HL-60 (cell line): Measurements from ENCODE around the gene COL4A3.
"Not testable (repeated sequence)": the region's sequence is repeated elsewhere in the genome, so short reads cannot be mapped to it uniquely, and the experiment has no call there.

Experiments
- DNase-seq, 2 experiments: peaks; one replicate each; pipeline ENCODE4 v3.0.0-alpha.2; 2010 to 2020; ENCODE audit warnings: low read depth in 1 of 2, low spot score in 1 of 2
- H3K27ac ChIP-seq: fragments of 250-450 bp; sonication (Bioruptor Pico); replicated peaks from 2 replicates; pipeline ENCODE4 v1.5.1; 2020; ENCODE audit warnings: mild to moderate bottlenecking, moderate library complexity
- H3K27me3 ChIP-seq: fragments of 250-450 bp; sonication (Bioruptor Pico); 2 replicates; pipeline ENCODE4 v1.5.1; 2021; ENCODE audit warnings: mild to moderate bottlenecking, moderate library complexity; ENCODE audit not compliant: insufficient read depth, poor library complexity, severe bottlenecking
- H3K4me3 ChIP-seq: replicated peaks from 2 replicates; pipeline ENCODE4 v1.5.1; 2011; ENCODE audit warnings: mild to moderate bottlenecking, control low read depth, low read length; ENCODE audit not compliant: insufficient read depth
- GABPA ChIP-seq: IDR thresholded peaks from 2 replicates; pipeline ENCODE4 v1.6.1; 2012; ENCODE audit warnings: low read depth
- POLR2AphosphoS5 ChIP-seq: IDR thresholded peaks from 2 replicates; pipeline ENCODE4 v1.6.1; 2012; ENCODE audit warnings: low read depth
- SPI1 ChIP-seq: IDR thresholded peaks from 2 replicates; pipeline ENCODE4 v1.6.1; 2012; ENCODE audit warnings: low read depth, mild to moderate bottlenecking, borderline replicate concordance
- TF ChIP-seq, protein P1 (sequence below): IDR thresholded peaks from one replicate; pipeline ENCODE4 v1.5.1; 2011; ENCODE audit warnings: low read length, control low read depth, inconsistent platforms; ENCODE audit not compliant: insufficient read depth
- TF ChIP-seq, protein P2 (sequence below): IDR thresholded peaks from 2 replicates; pipeline ENCODE4 v1.6.1; 2012; ENCODE audit warnings: low read depth; ENCODE audit not compliant: insufficient replicate concordance

COL4A3 gene

DNA sequence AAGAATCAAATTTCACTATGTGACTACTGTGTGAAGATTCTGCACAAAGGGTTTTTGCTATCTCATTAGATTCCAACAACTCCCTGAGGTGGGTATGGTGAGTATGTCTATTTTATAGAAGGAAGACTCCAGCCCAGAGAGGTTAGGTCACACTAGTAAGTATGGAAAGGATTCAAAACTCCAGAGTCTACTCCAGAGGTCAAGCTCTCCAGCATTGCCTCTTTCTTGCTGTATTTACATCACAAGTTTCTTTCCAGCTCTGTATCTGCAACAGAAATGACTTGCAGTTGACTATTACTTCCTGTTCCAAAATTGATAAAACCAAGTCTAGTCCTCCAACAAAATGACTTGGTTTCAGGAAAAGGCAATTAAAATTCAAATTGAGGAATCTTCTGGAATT, 2.5 kb upstream of the COL4A3 start:
- no peak for TF ChIP-seq SPI1
- TF ChIP-seq, protein P1, sequence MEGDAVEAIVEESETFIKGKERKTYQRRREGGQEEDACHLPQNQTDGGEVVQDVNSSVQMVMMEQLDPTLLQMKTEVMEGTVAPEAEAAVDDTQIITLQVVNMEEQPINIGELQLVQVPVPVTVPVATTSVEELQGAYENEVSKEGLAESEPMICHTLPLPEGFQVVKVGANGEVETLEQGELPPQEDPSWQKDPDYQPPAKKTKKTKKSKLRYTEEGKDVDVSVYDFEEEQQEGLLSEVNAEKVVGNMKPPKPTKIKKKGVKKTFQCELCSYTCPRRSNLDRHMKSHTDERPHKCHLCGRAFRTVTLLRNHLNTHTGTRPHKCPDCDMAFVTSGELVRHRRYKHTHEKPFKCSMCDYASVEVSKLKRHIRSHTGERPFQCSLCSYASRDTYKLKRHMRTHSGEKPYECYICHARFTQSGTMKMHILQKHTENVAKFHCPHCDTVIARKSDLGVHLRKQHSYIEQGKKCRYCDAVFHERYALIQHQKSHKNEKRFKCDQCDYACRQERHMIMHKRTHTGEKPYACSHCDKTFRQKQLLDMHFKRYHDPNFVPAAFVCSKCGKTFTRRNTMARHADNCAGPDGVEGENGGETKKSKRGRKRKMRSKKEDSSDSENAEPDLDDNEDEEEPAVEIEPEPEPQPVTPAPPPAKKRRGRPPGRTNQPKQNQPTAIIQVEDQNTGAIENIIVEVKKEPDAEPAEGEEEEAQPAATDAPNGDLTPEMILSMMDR: no peak
- Histone ChIP-seq H3K27ac (no peak overlapping the region), H3K27me3 (peaks cover 31% of the 10 kb centered on the region)

DNA sequence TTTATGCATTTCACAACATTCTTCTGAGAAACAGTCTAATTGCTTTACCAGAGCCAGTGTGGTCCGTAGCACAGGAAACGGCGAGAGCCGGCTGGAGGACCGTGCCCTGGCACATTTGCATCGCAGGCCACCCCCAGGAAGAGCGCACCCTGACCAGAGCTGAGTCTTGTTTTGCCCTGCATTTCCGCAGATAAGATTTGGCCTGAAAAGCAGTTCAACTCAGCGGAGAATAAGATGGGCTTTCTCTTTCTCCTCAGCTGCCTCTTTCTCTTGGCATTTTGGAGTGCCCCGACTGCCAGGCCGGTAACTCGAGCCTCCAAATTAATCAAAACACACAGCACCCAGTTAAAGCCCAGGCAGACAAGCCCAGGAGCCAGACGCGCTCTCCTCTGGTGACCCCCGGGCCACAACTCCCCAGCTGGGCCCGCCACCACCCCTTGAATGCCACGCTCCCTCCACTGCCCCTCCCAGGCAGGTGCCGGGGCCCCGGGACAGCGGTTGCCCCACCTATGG, 883 bp upstream of the COL4A3 start:
- TF ChIP-seq, protein P2, sequence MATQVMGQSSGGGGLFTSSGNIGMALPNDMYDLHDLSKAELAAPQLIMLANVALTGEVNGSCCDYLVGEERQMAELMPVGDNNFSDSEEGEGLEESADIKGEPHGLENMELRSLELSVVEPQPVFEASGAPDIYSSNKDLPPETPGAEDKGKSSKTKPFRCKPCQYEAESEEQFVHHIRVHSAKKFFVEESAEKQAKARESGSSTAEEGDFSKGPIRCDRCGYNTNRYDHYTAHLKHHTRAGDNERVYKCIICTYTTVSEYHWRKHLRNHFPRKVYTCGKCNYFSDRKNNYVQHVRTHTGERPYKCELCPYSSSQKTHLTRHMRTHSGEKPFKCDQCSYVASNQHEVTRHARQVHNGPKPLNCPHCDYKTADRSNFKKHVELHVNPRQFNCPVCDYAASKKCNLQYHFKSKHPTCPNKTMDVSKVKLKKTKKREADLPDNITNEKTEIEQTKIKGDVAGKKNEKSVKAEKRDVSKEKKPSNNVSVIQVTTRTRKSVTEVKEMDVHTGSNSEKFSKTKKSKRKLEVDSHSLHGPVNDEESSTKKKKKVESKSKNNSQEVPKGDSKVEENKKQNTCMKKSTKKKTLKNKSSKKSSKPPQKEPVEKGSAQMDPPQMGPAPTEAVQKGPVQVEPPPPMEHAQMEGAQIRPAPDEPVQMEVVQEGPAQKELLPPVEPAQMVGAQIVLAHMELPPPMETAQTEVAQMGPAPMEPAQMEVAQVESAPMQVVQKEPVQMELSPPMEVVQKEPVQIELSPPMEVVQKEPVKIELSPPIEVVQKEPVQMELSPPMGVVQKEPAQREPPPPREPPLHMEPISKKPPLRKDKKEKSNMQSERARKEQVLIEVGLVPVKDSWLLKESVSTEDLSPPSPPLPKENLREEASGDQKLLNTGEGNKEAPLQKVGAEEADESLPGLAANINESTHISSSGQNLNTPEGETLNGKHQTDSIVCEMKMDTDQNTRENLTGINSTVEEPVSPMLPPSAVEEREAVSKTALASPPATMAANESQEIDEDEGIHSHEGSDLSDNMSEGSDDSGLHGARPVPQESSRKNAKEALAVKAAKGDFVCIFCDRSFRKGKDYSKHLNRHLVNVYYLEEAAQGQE: no peak
- TF ChIP-seq POLR2AphosphoS5: no peak
- no peak for TF ChIP-seq SPI1
- no peak for TF ChIP-seq GABPA
- TF ChIP-seq, protein P1: no peak
- Histone ChIP-seq H3K4me3 (no peak overlapping the region), H3K27me3 (peaks cover 30% of the 10 kb centered on the region), H3K27ac (no peak overlapping the region)
- no peak for DNase-seq

More for the DNA sequence above, 2.5 kb upstream of the COL4A3 start:
- no peak overlapping the region for H3K4me3 ChIP-seq
- no peak for DNase-seq

DNA sequence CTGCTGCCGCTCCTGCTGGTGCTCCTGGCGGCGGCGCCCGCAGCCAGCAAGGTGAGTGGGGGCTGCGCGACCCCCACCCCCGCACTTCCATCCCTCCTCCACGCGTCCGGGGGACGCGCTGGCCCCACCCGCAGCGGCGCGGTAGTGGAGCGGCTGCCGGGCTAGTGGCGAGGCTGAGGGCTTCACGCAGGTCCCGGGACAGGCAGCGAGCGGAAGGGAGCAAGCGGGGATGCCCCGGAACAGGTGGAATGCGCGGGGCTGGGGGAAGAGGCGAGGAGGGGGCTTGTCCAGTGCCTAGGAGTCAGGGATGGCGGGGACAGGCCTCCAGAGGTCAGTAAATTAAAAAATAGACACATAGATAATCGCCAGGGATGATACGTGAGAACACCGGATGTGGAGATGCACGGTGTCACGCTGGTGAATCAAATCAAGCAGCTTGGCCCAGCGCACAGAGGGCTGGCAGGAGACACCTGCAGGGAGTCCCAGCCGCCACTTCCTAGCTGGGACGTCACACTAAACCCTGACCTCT, 403 bp downstream of the COL4A3 start:
- H3K27me3 ChIP-seq: peaks cover 30% of the 10 kb centered on the region
- no peak for DNase-seq
- TF ChIP-seq, protein P1: no peak
- TF ChIP-seq GABPA (no peak), SPI1 (no peak), POLR2AphosphoS5 (no peak)
- TF ChIP-seq, protein P2: no peak
- no peak overlapping the region for H3K4me3 ChIP-seq
- H3K27ac ChIP-seq: no peak overlapping the region

DNA sequence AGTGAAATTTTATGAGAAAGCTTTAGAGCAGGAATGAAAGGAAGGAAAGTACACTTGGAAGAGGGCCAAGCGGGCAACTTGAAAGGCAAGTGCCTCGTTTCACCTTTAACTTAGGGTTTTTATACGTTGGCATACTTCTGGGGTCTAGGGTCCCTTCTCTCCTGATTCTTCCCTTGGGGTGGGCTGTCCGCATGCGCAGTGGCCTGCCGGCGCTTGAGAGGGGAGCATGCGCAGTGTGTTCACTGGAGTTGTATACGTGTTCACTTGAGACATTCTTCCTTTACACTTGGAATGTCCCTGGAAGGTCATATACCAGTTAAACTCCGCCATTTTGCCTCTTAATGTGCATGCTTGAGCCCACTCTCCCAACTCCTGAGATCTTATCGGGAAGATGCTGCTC, 7.4 kb downstream of the COL4A3 start:
- H3K4me3 ChIP-seq, H3K27ac ChIP-seq, DNase-seq, H3K27me3 ChIP-seq: not testable (repeated sequence)
